GM23338 (cell line): ENCODE data around the gene ZNF236.

Source experiments
- CREB1 ChIP-seq: fragments of 250-450 bp; sonication (Bioruptor Pico); IDR thresholded peaks from 2 replicates; pipeline ENCODE4 v1.5.0; 2020; ENCODE audit warnings: low read depth, mild to moderate bottlenecking, moderate library complexity
- EZH2 ChIP-seq: fragments of 200-600 bp; sonication (generic); IDR thresholded peaks from one replicate; pipeline ENCODE4 v1.8.0; 2017; ENCODE audit warnings: antibody characterized with exemption, mild to moderate bottlenecking, low read depth; ENCODE audit not compliant: unreplicated experiment
- EZH2phosphoT487 ChIP-seq: fragments of 200-600 bp; sonication (generic); IDR thresholded peaks from one replicate; pipeline ENCODE4 v1.8.1; 2018; ENCODE audit warnings: antibody characterized with exemption; ENCODE audit not compliant: unreplicated experiment
- JUNB ChIP-seq: IDR thresholded peaks from one replicate; pipeline ENCODE4 v1.6.1; 2016; ENCODE audit warnings: antibody characterized with exemption; ENCODE audit not compliant: unreplicated experiment
- NANOG ChIP-seq: IDR thresholded peaks from 2 replicates; pipeline ENCODE4 v1.6.1; 2016; ENCODE audit warnings: antibody characterized with exemption, borderline replicate concordance
- POLR2AphosphoS5 ChIP-seq: IDR thresholded peaks from 2 replicates; pipeline ENCODE4 v1.6.1; 2016; ENCODE audit warnings: antibody characterized with exemption, low read depth
- STAT1 ChIP-seq: IDR thresholded peaks from one replicate; pipeline ENCODE4 v1.6.1; 2016; ENCODE audit warnings: antibody characterized with exemption; ENCODE audit not compliant: unreplicated experiment
- TF ChIP-seq, protein P1 (sequence below), 2 experiments: fragments of 200-600 bp in 1 of 2; sonication (generic) in 1 of 2; conservative IDR thresholded peaks; 2 replicates each; pipeline versions ENCODE4 v1.5.1 to v1.6.1; 2016 to 2017; ENCODE audit warnings: antibody characterized with exemption in 2 of 2, low read depth in 2 of 2, mild to moderate bottlenecking in 2 of 2, moderate library complexity in 1 of 2
- TF ChIP-seq, protein P2 (sequence below): IDR thresholded peaks from one replicate; pipeline ENCODE4 v1.6.1; 2018; ENCODE audit warnings: antibody characterized with exemption; ENCODE audit not compliant: unreplicated experiment

DNA sequence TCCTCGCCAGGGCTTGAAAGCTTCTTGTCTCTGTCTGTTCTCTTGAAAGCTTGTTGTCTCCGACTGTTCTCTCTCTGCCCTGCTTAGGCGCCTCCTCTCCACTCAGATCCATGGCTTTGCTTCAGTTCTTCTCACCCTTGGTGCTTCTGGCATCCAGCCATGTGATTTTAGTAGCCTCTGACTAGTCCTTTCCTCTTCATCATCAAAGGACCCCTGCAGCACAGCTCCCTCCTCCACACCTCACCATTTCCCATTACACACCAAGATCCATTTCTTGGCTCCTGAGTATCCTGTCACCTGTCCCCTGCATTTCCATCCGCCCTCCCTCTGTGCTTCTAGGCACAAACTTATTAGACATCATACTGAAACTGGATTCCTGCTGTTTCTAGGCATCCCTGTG is 59.4 kb downstream of the ZNF236 start:
- TF ChIP-seq EZH2 (no peak), POLR2AphosphoS5 (no peak), JUNB (no peak), NANOG (no peak), EZH2phosphoT487 (no peak), STAT1 (no peak), CREB1 (CRISPR knock-in tag) (no peak)
- TF ChIP-seq, protein P1, sequence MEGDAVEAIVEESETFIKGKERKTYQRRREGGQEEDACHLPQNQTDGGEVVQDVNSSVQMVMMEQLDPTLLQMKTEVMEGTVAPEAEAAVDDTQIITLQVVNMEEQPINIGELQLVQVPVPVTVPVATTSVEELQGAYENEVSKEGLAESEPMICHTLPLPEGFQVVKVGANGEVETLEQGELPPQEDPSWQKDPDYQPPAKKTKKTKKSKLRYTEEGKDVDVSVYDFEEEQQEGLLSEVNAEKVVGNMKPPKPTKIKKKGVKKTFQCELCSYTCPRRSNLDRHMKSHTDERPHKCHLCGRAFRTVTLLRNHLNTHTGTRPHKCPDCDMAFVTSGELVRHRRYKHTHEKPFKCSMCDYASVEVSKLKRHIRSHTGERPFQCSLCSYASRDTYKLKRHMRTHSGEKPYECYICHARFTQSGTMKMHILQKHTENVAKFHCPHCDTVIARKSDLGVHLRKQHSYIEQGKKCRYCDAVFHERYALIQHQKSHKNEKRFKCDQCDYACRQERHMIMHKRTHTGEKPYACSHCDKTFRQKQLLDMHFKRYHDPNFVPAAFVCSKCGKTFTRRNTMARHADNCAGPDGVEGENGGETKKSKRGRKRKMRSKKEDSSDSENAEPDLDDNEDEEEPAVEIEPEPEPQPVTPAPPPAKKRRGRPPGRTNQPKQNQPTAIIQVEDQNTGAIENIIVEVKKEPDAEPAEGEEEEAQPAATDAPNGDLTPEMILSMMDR (conservative IDR thresholded peaks at IDR 0.05; ENCODE audit: low read depth in 2 of 2): no peak
- TF ChIP-seq, protein P2, sequence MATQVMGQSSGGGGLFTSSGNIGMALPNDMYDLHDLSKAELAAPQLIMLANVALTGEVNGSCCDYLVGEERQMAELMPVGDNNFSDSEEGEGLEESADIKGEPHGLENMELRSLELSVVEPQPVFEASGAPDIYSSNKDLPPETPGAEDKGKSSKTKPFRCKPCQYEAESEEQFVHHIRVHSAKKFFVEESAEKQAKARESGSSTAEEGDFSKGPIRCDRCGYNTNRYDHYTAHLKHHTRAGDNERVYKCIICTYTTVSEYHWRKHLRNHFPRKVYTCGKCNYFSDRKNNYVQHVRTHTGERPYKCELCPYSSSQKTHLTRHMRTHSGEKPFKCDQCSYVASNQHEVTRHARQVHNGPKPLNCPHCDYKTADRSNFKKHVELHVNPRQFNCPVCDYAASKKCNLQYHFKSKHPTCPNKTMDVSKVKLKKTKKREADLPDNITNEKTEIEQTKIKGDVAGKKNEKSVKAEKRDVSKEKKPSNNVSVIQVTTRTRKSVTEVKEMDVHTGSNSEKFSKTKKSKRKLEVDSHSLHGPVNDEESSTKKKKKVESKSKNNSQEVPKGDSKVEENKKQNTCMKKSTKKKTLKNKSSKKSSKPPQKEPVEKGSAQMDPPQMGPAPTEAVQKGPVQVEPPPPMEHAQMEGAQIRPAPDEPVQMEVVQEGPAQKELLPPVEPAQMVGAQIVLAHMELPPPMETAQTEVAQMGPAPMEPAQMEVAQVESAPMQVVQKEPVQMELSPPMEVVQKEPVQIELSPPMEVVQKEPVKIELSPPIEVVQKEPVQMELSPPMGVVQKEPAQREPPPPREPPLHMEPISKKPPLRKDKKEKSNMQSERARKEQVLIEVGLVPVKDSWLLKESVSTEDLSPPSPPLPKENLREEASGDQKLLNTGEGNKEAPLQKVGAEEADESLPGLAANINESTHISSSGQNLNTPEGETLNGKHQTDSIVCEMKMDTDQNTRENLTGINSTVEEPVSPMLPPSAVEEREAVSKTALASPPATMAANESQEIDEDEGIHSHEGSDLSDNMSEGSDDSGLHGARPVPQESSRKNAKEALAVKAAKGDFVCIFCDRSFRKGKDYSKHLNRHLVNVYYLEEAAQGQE: no peak
